Omental fat pad (tissue), 4 donors: ENCODE data around the gene TOX3. TPM values are rescaled to one million over a fixed set of nuclear protein-coding genes. Genes with fewer than 3 reads are reported as not detected.

Source experiments
- ATAC-seq: fragments of 150-250 bp; one replicate; pipeline ENCODE4 v1.9.1; 2016; ENCODE audit warnings: mild to moderate bottlenecking, moderate library complexity; ENCODE audit not compliant: low FRiP score
- DNase-seq: peaks from one replicate; pipeline ENCODE4 v3.0.0-alpha.2; 2019; ENCODE audit warnings: low spot score
- total RNA-seq, 4 donors: library from RNA; depleted of rRNA; stranded (reverse); fragments of >200 nt; gene quantifications; one replicate each; pipeline ENCODE4 v1.1.0, GENCODE V29; 2016
- TF ChIP-seq, protein P1 (sequence below), 3 donors: fragments of 450-650 bp; IDR thresholded peaks; one replicate each; pipeline ENCODE4 v1.5.1; 2016 to 2017; ENCODE audit warnings: antibody characterized with exemption in 3 of 3, mild to moderate bottlenecking in 3 of 3, moderate library complexity in 2 of 3

TOX3 gene
- total RNA-seq, 4 donors from 2014 or later: 1.0 TPM; not detected in 3

GRCh38 chr16:52501746-52502145, 45.2 kb downstream of the TOX3 start:
- ATAC-seq (no peak), DNase-seq (no peak)
- TF ChIP-seq, protein P1, sequence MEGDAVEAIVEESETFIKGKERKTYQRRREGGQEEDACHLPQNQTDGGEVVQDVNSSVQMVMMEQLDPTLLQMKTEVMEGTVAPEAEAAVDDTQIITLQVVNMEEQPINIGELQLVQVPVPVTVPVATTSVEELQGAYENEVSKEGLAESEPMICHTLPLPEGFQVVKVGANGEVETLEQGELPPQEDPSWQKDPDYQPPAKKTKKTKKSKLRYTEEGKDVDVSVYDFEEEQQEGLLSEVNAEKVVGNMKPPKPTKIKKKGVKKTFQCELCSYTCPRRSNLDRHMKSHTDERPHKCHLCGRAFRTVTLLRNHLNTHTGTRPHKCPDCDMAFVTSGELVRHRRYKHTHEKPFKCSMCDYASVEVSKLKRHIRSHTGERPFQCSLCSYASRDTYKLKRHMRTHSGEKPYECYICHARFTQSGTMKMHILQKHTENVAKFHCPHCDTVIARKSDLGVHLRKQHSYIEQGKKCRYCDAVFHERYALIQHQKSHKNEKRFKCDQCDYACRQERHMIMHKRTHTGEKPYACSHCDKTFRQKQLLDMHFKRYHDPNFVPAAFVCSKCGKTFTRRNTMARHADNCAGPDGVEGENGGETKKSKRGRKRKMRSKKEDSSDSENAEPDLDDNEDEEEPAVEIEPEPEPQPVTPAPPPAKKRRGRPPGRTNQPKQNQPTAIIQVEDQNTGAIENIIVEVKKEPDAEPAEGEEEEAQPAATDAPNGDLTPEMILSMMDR (IDR thresholded peaks at IDR 0.05): no peak

DNA sequence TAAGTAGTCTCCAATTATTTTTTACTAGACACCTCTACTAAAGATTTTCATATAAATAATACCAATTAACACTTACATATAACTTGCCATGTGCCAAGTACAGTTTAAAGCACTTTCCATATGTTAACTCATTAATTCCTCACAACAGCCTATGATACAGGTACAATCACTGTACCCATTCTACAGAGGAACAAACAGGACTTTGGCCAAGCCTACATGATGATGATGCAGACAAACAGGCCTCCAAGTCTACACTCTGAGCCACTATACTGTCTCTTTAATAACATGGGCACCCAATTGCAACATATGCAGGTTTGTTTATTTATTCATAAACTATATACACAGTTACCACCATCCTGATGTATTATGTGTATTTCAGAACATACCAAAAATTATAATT, 46.0 kb downstream of the TOX3 start:
- TF ChIP-seq, protein P1 (IDR thresholded peaks at IDR 0.05): no peak
- DNase-seq (no peak), ATAC-seq (no peak)

DNA sequence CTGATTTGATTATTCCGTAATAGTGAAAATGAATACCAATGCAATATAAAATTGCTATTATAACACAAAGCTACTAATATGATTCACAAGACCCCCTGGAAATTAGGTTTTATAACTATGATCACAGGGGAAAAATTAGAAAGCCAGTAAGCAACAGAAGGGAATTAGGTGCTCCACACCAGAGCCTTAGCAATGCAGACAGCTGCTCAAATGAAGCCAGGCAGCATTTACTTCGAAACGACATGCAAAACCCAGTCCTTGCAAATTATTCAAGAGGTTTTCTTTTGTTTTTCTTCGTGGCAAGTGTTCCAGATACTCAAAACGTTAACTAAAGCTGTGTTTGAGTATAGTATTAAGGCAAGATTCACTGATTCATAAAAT, 47.9 kb downstream of the TOX3 start:
- DNase-seq: no peak
- ATAC-seq: no peak
- TF ChIP-seq, protein P1 (IDR thresholded peaks at IDR 0.05): no peak

- DNase-seq (no peak), ATAC-seq (no peak)
- TF ChIP-seq, protein P1 (IDR thresholded peaks at IDR 0.05): no peak
Measured at GRCh38 chr16:52498328-52499059, 48.4 kb downstream of the TOX3 start.

DNA sequence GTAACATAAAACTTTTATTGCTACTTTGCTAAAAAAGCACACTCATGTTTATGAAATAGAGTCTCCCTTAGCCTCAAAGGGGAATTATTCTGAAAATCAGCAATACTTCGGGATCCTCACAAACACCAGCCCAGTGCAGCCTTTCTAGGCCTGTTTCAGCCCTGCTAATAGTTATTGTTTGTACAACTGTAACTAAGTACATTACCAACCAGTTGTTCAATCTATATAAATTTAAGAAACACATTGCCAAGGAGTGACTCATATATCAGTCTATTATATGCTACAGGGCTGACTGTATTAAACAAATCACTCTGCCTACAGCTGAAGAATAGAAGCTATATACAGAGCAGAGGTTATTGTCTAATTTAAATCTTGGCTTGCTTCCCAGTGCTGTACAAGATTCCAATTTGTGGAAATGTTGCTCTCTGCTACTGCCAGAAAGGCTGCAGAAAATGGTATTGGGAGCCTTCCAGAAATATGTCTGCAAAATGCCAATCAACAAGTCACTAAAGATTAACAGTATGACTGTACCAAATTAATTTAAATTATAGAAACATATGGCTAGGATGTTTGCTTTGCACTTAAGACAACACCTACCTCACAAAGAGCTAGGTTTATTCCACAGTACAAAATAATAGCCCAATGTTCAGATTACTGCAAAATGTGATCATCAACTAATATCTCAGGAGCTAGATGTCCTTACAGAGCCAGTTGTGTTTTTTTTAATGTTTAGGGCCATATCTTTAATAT, 49.7 kb downstream of the TOX3 start:
- no peak for DNase-seq
- TF ChIP-seq, protein P1 (IDR thresholded peaks at IDR 0.05): no peak
- ATAC-seq: no peak

DNA sequence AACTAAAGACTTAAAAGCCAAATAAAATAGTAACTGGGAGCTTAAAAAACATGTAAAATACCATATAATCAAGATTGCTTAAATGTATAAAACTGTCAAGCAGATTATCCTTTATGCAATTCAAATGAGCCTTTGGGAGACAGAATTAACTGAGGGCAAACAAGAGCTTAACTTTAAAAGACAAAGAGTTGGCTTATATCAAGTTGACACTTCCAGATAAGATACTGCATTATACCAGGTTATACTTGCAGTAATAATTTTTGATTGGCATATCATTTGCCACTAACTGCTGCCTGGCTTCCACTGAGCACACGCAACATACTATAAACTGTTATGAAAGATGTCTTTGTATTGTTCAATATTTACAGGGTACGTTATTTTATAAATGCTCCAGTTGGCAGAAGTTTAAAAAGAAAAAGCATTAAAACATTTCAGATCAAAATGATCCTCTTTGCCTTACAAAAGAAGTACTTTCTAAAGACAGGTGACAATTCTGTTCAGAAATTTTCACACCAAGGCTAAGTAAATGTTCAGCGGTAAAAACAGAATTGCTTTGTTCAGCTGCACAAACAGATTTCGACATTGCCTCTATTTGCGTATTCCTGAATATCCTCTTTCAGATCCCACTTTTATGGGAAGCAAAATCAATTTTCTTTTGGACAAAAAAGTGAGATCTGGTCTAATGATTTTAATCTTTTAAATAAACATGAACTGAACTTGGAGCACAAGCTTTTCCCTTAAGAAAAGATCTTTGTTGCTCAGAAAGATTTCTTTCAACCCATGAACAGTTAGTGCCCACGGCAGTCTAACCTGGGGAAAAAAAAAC, 50.7 kb downstream of the TOX3 start:
- DNase-seq (no peak), ATAC-seq (no peak)
- TF ChIP-seq, protein P1 (IDR thresholded peaks at IDR 0.05): no peak
